Testis (tissue), 2 donors: ENCODE measurements around the gene CWH43.
"Not testable (repeated sequence)": the region's sequence is repeated elsewhere in the genome, so short reads cannot be mapped to it uniquely, and the experiment has no call there.

Experiments
- POLR2A ChIP-seq: fragments of 450-650 bp; IDR thresholded peaks from one replicate; pipeline ENCODE4 v1.6.1; 2017; ENCODE audit warnings: antibody characterized with exemption, mild to moderate bottlenecking, moderate library complexity
- TF ChIP-seq, protein P1 (sequence below), 3 experiments: fragments of 450-650 bp in 2 of 3; fragments of 200-600 bp in 1 of 3; sonication (generic) in 1 of 3; IDR thresholded peaks; one replicate each; pipeline ENCODE4 v1.5.1; 2016 to 2019; ENCODE audit warnings: antibody characterized with exemption in 3 of 3, mild to moderate bottlenecking in 2 of 3, moderate library complexity in 1 of 3

DNA sequence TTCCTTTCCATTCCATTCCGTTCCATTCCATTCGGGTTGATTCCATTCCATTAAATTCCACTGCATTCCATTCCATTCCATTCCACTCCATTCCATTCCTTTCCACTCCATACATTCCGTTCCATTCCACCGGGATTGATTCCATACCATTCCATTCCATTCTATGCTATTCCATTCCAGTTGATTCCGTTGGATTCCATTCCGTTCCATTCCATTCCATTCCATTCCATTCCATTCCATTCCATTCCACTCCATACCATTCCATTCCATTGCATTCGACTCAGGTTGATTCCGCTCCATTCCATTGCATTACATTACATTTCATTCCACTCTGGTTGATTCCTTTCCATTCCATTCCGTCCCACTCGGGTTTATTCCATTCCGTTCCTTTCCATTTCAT, 110.1 kb downstream of the CWH43 start:
- TF ChIP-seq, protein P1, sequence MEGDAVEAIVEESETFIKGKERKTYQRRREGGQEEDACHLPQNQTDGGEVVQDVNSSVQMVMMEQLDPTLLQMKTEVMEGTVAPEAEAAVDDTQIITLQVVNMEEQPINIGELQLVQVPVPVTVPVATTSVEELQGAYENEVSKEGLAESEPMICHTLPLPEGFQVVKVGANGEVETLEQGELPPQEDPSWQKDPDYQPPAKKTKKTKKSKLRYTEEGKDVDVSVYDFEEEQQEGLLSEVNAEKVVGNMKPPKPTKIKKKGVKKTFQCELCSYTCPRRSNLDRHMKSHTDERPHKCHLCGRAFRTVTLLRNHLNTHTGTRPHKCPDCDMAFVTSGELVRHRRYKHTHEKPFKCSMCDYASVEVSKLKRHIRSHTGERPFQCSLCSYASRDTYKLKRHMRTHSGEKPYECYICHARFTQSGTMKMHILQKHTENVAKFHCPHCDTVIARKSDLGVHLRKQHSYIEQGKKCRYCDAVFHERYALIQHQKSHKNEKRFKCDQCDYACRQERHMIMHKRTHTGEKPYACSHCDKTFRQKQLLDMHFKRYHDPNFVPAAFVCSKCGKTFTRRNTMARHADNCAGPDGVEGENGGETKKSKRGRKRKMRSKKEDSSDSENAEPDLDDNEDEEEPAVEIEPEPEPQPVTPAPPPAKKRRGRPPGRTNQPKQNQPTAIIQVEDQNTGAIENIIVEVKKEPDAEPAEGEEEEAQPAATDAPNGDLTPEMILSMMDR (IDR thresholded peaks at IDR 0.05), result not testable (repeated sequence)
- not testable (repeated sequence) for TF ChIP-seq POLR2A
